Activated CD8-positive, alpha-beta T cell treated with anti-CD3 and anti-CD28 coated beads for 36 hours (primary cell): ENCODE data around the gene NMNAT2. TPM values are rescaled to one million over a fixed set of nuclear protein-coding genes. Genes with fewer than 3 reads are reported as not detected.

ENCODE experiments used
- ATAC-seq: fragments of 200-7000 bp; cut with Tn5 transposase; one replicate; pipeline ENCODE4 v1.10.0; 2021; ENCODE audit warnings: mild to moderate bottlenecking, moderate library complexity
- CTCF ChIA-PET: fragments of 350-600 bp; sonication (Branson Sonifier 250); formaldehyde crosslinking; loops from one replicate; lab custom pipeline; 2021; ENCODE audit warnings: antibody characterized with exemption; lab: Charles Lee
- POLR2A ChIA-PET: fragments of 350-600 bp; sonication (Branson Sonifier 250); formaldehyde crosslinking; loops from one replicate; lab custom pipeline; 2021; ENCODE audit warnings: antibody characterized with exemption; lab: Charles Lee
- DNase-seq: peaks from one replicate; pipeline ENCODE4 v3.0.0-alpha.2; 2020
- H3K27ac Mint-ChIP-seq: one replicate; pipeline ENCODE4 v1.8.0; 2021; ENCODE audit warnings: mild to moderate bottlenecking, mixed read lengths
- H3K27me3 Mint-ChIP-seq: one replicate; pipeline ENCODE4 v1.8.0; 2021; ENCODE audit warnings: mixed read lengths
- H3K36me3 Mint-ChIP-seq: one replicate; pipeline ENCODE4 v1.8.0; 2021; ENCODE audit warnings: low read depth, mixed read lengths
- H3K4me1 Mint-ChIP-seq: one replicate; pipeline ENCODE4 v1.8.0; 2021; ENCODE audit warnings: low read depth, mixed read lengths
- H3K4me3 Mint-ChIP-seq: one replicate; pipeline ENCODE4 v1.8.0; 2021; ENCODE audit warnings: mild to moderate bottlenecking, moderate library complexity, mixed read lengths
- H3K9me3 Mint-ChIP-seq: one replicate; pipeline ENCODE4 v1.8.0; 2021; ENCODE audit warnings: mixed read lengths
- CTCF ChIP-seq: fragments of 200-600 bp; IDR thresholded peaks from one replicate; pipeline ENCODE4 v1.8.0; 2022; ENCODE audit warnings: antibody characterized with exemption, mild to moderate bottlenecking
- intact Hi-C: fragments of 100-400 bp; cut with micrococcal nuclease; formaldehyde crosslinking; loops from one replicate; pipeline ENCODE4 v1.10.0; 2022
- total RNA-seq, 2 experiments: library from RNA; stranded (reverse); gene quantifications; one replicate each; pipeline ENCODE4 v1.2.3, GENCODE V29; 2021

NMNAT2 gene
- total RNA-seq, 2 experiments from 2014 or later = not detected

GRCh38 chr1:183290628-183291027 is 127.6 kb downstream of the NMNAT2 start:
- H3K4me1 Mint-ChIP-seq = no peaks in the 10 kb centered on the region
- no peak for ATAC-seq

GRCh38 chr1:183289051-183289496 is 129.1 kb downstream of the NMNAT2 start:
- CTCF ChIA-PET = interaction anchor here (1.2 to 1.4 kb wide), 2 partner anchors 11 to 29 kb away, joined by 3 read pairs; no protein-coding TSS in a partner anchor
- POLR2A ChIA-PET = no interaction called here
- TF ChIP-seq CTCF = no peak
- no peak overlapping the region for H3K27ac Mint-ChIP-seq
- peaks cover 6% of the 10 kb centered on the region for H3K27me3 Mint-ChIP-seq
- H3K4me3 Mint-ChIP-seq = no peak overlapping the region
- ATAC-seq = no peak
- intact Hi-C loops = loop anchor here (10.0 kb wide), 1 partner anchor 396 kb away; no protein-coding TSS in a partner anchor
- H3K4me1 Mint-ChIP-seq = no peaks in the 10 kb centered on the region
- DNase-seq = no peak
- H3K36me3 Mint-ChIP-seq = no peaks in the 10 kb centered on the region
- no peaks in the 10 kb centered on the region for H3K9me3 Mint-ChIP-seq

More at GRCh38 chr1:183290628-183291027, 127.6 kb downstream of the NMNAT2 start:
- intact Hi-C loops = no loop called here
- Mint-ChIP-seq H3K4me3 (no peak overlapping the region), H3K36me3 (no peaks in the 10 kb centered on the region), H3K27ac (no peak overlapping the region), H3K27me3 (no peaks in the 10 kb centered on the region), H3K9me3 (no peaks in the 10 kb centered on the region)
- no peak for DNase-seq
- CTCF ChIA-PET = interaction anchor here (1.1 kb wide), 1 partner anchor 8 kb away, joined by 4 read pairs; no protein-coding TSS in a partner anchor
- no peak for TF ChIP-seq CTCF
- POLR2A ChIA-PET = no interaction called here

- no peak for TF ChIP-seq CTCF
- intact Hi-C loops = loop anchor here (10.0 kb wide), 1 partner anchor 396 kb away; no protein-coding TSS in a partner anchor
- no peak for DNase-seq
- Mint-ChIP-seq H3K36me3 (no peaks in the 10 kb centered on the region), H3K4me3 (no peak overlapping the region), H3K27ac (no peak overlapping the region), H3K9me3 (no peaks in the 10 kb centered on the region), H3K4me1 (no peaks in the 10 kb centered on the region), H3K27me3 (peaks cover 7% of the 10 kb centered on the region)
- ATAC-seq = no peak
- CTCF ChIA-PET = interaction anchor here (1.2 kb wide), 1 partner anchor 29 kb away, joined by 3 read pairs; no protein-coding TSS in a partner anchor
- POLR2A ChIA-PET = no interaction called here
Observed at GRCh38 chr1:183288583-183288982, 129.6 kb downstream of the NMNAT2 start.

GRCh38 chr1:183287191-183287675 is 130.9 kb downstream of the NMNAT2 start:
- CTCF ChIA-PET = no interaction called here
- intact Hi-C loops = loop anchor here (10.0 kb wide), 1 partner anchor 398 kb away; no protein-coding TSS in a partner anchor

More at GRCh38 chr1:183287191-183287675, 130.9 kb downstream of the NMNAT2 start:
- Mint-ChIP-seq H3K4me3 (no peak overlapping the region), H3K27ac (no peak overlapping the region), H3K27me3 (peaks cover 7% of the 10 kb centered on the region), H3K36me3 (no peaks in the 10 kb centered on the region), H3K9me3 (no peaks in the 10 kb centered on the region), H3K4me1 (no peaks in the 10 kb centered on the region)
- ATAC-seq (no peak), DNase-seq (no peak)
- TF ChIP-seq CTCF = no peak
- POLR2A ChIA-PET = interaction anchor here (0.6 kb wide), 1 partner anchor 173 kb away, joined by 5 read pairs; no protein-coding TSS in a partner anchor
